MM.1S (cell line): Measurements from ENCODE around the gene ETNK2.

ENCODE experiments used
- DNase-seq: peaks from one replicate; pipeline ENCODE4 v3.0.0-alpha.2; 2015
- H2AFZ ChIP-seq: fragments of 300-600 bp; sonication (generic); 2 replicates; pipeline ENCODE4 v1.6.0; 2016; ENCODE audit warnings: antibody characterized with exemption, low read length
- H3F3A ChIP-seq: fragments of 300-600 bp; sonication (generic); 2 replicates; pipeline ENCODE4 v1.6.1; 2016; ENCODE audit warnings: mild to moderate bottlenecking, antibody characterized with exemption, low read length, moderate library complexity, mixed read lengths; ENCODE audit not compliant: insufficient read depth
- H3K27ac ChIP-seq: fragments of 300-600 bp; sonication (generic); 2 replicates; pipeline ENCODE4 v1.5.1; 2016; ENCODE audit warnings: mild to moderate bottlenecking, low read length
- H3K27me3 ChIP-seq: fragments of 300-600 bp; sonication (generic); replicated peaks from 2 replicates; pipeline ENCODE4 v1.6.0; 2016; ENCODE audit warnings: low read length; ENCODE audit not compliant: insufficient read depth
- H3K36me3 ChIP-seq: fragments of 300-600 bp; sonication (generic); replicated peaks from 2 replicates; pipeline ENCODE4 v1.6.1; 2016; ENCODE audit warnings: mild to moderate bottlenecking, low read length, mixed read lengths; ENCODE audit not compliant: insufficient read depth
- H3K4me1 ChIP-seq: fragments of 300-600 bp; sonication (generic); 2 replicates; pipeline ENCODE4 v1.6.1; 2016; ENCODE audit warnings: low read length, mixed read lengths
- H3K4me2 ChIP-seq: fragments of 300-600 bp; sonication (generic); 2 replicates; pipeline ENCODE4 v1.6.0; 2016; ENCODE audit warnings: low read depth, low read length
- H3K4me3 ChIP-seq: fragments of 300-600 bp; sonication (generic); 2 replicates; pipeline ENCODE4 v1.5.1; 2016; ENCODE audit warnings: low read length, mixed read lengths
- H3K79me2 ChIP-seq: fragments of 300-600 bp; sonication (generic); 2 replicates; pipeline ENCODE4 v1.6.1; 2016; ENCODE audit warnings: mixed run types, low read length, mixed read lengths
- H3K9ac ChIP-seq: fragments of 300-600 bp; sonication (generic); 2 replicates; pipeline ENCODE4 v1.6.1; 2016; ENCODE audit warnings: low read length, mixed read lengths
- H3K9me2 ChIP-seq: fragments of 300-600 bp; sonication (generic); replicated peaks from 2 replicates; pipeline ENCODE4 v1.6.1; 2016; ENCODE audit warnings: mild to moderate bottlenecking, low read length, mixed read lengths; ENCODE audit not compliant: insufficient read depth
- H3K9me3 ChIP-seq: fragments of 300-600 bp; sonication (generic); replicated peaks from 2 replicates; pipeline ENCODE4 v1.6.1; 2016; ENCODE audit warnings: mild to moderate bottlenecking, low read length, mixed read lengths; ENCODE audit not compliant: insufficient read depth
- H4K20me1 ChIP-seq: fragments of 300-600 bp; sonication (generic); 2 replicates; pipeline ENCODE4 v1.6.1; 2016; ENCODE audit warnings: mild to moderate bottlenecking, low read length, moderate library complexity, mixed read lengths; ENCODE audit not compliant: insufficient read depth
- CTCF ChIP-seq: fragments of 300-600 bp; sonication (generic); IDR thresholded peaks from 2 replicates; pipeline ENCODE4 v1.5.1; 2016; ENCODE audit warnings: antibody characterized with exemption, low read length, mixed read lengths
- EZH2 ChIP-seq: fragments of 300-600 bp; sonication (generic); optimal IDR thresholded peaks from 2 replicates; pipeline ENCODE3; 2017; ENCODE audit warnings: low read depth, mild to moderate bottlenecking, antibody characterized with exemption, low read length, mixed read lengths
- EZH2phosphoT487 ChIP-seq: fragments of 300-600 bp; sonication (generic); IDR thresholded peaks from 2 replicates; pipeline ENCODE4 v1.6.1; 2018; ENCODE audit warnings: antibody characterized with exemption, low read length

Gene ETNK2

GRCh38 chr1:204114606-204115005 is 37.2 kb downstream of the ETNK2 start:
- H3K4me3 ChIP-seq, result no peak overlapping the region
- H3K79me2 ChIP-seq, result no peaks in the 10 kb centered on the region
- TF ChIP-seq EZH2, result no peak
- no peak for TF ChIP-seq EZH2phosphoT487
- no peak for TF ChIP-seq CTCF
- H3K9me2 ChIP-seq, result no peaks in the 10 kb centered on the region
- no peaks in the 10 kb centered on the region for H3K4me1 ChIP-seq
- no peaks in the 10 kb centered on the region for H3K27me3 ChIP-seq
- no peak overlapping the region for H3K27ac ChIP-seq
- H3K36me3 ChIP-seq, result no peaks in the 10 kb centered on the region
- H3K4me2 ChIP-seq, result no peak overlapping the region
- H3K9me3 ChIP-seq, result no peaks in the 10 kb centered on the region
- H3F3A ChIP-seq, result no peaks in the 10 kb centered on the region
- no peaks in the 10 kb centered on the region for H4K20me1 ChIP-seq
- H2AFZ ChIP-seq, result no peak overlapping the region
- DNase-seq, result no peak
- H3K9ac ChIP-seq, result no peak overlapping the region

- no peak overlapping the region for H3K27ac ChIP-seq
- H3K9me3 ChIP-seq, result no peaks in the 10 kb centered on the region
- H3K79me2 ChIP-seq, result no peaks in the 10 kb centered on the region
- no peak overlapping the region for H2AFZ ChIP-seq
- H3K4me2 ChIP-seq, result no peak overlapping the region
- TF ChIP-seq CTCF (no peak), EZH2 (no peak), EZH2phosphoT487 (no peak)
- no peak for DNase-seq
- no peaks in the 10 kb centered on the region for H3K9me2 ChIP-seq
- H3K27me3 ChIP-seq, result no peaks in the 10 kb centered on the region
- no peaks in the 10 kb centered on the region for H4K20me1 ChIP-seq
- no peaks in the 10 kb centered on the region for H3K4me1 ChIP-seq
- H3F3A ChIP-seq, result no peaks in the 10 kb centered on the region
- no peaks in the 10 kb centered on the region for H3K36me3 ChIP-seq
- no peak overlapping the region for H3K4me3 ChIP-seq
- H3K9ac ChIP-seq, result no peak overlapping the region
These were observed 37.9 kb downstream of the ETNK2 start for GRCh38 chr1:204113896-204114295.

GRCh38 chr1:204112876-204113730 is 38.7 kb downstream of the ETNK2 start:
- H3K9me3 ChIP-seq, result no peaks in the 10 kb centered on the region
- TF ChIP-seq EZH2 (no peak), EZH2phosphoT487 (no peak), CTCF (no peak)
- H3K27ac ChIP-seq, result no peak overlapping the region
- no peak overlapping the region for H3K4me3 ChIP-seq
- no peaks in the 10 kb centered on the region for H4K20me1 ChIP-seq
- H2AFZ ChIP-seq, result no peak overlapping the region
- no peaks in the 10 kb centered on the region for H3K9me2 ChIP-seq
- H3K79me2 ChIP-seq, result no peaks in the 10 kb centered on the region
- H3K4me1 ChIP-seq, result no peaks in the 10 kb centered on the region
- no peaks in the 10 kb centered on the region for H3K36me3 ChIP-seq
- H3F3A ChIP-seq, result no peaks in the 10 kb centered on the region
- H3K9ac ChIP-seq, result no peak overlapping the region
- no peak overlapping the region for H3K4me2 ChIP-seq
- H3K27me3 ChIP-seq, result no peaks in the 10 kb centered on the region
- DNase-seq, result no peak
